HL-60/S4 treated with retinoic acid at 250 ng/mL for 4 days and 3 days (cell line): ENCODE data around the gene SH2B2.

Experiments used
- in situ Hi-C: fragments of 300-500 bp; cut with MboI; formaldehyde crosslinking; loops from 2 replicates; pipeline ENCODE4 v1.7.0; 2022; ENCODE audit warnings: low sequenced_read_pairs

Gene SH2B2

GRCh38 chr7:102286237-102287110 is at the start of gene SH2B2:
Gene SH2B2, plus strand, starts transcription at chr7:102286868. Its CDS starts 13,683 bp downstream, at chr7:102300551.
- in situ Hi-C loops: loop anchor here (10.0 kb wide), 1 partner anchor 178 kb away; the partner anchor contains the start of genes ALKBH4 and LRWD1

DNA sequence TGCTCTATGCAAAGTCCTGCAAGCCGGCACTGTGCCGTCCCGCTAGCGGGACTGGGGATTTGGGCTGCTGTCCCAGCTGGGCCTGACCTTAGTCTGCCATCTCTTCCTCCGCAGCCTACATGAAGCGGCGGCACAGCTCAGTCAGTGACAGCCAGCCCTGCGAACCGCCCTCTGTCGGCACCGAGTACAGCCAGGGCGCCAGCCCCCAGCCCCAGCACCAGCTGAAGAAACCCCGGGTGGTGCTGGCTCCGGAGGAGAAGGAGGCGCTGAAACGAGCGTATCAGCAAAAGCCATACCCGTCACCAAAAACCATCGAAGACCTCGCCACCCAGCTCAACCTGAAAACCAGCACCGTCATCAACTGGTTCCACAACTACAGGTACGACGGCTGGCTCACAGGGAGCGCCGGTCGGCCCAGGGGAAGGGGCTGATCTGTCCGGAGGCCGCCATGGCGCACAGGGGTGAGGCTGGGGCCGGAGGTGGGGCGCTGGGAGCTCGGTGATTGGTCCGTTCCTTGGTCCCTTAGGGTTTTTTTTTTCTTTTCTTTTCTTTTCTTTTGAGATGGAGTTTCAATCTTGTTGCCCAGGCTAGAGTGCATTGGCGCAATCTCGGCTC is 47.4 kb upstream of the SH2B2 start:
- in situ Hi-C loops: no loop called here

- in situ Hi-C loops: no loop called here
These were observed 45.2 kb upstream of the SH2B2 start for GRCh38 chr7:102241431-102241830.

GRCh38 chr7:102244601-102245000 is 42.1 kb upstream of the SH2B2 start:
- in situ Hi-C loops: no loop called here

DNA sequence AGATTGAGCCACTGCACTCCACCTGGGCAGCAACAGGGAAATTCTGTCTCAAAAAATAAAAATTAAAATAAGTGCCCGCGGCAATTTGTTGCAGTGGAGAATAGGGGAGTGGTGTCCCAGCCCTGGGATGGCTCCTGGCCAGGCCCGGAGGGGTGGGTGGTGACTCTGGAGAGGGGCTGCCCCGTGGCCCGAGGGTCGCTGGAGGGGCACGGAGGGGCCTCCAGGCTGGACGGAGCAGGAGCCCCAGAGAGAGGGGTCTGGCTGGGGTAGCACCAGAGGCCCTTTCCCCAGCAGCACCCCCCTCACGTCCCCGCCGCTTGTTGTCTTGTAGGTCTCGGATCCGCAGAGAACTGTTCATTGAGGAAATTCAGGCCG is 38.6 kb upstream of the SH2B2 start:
- in situ Hi-C loops: no loop called here

DNA sequence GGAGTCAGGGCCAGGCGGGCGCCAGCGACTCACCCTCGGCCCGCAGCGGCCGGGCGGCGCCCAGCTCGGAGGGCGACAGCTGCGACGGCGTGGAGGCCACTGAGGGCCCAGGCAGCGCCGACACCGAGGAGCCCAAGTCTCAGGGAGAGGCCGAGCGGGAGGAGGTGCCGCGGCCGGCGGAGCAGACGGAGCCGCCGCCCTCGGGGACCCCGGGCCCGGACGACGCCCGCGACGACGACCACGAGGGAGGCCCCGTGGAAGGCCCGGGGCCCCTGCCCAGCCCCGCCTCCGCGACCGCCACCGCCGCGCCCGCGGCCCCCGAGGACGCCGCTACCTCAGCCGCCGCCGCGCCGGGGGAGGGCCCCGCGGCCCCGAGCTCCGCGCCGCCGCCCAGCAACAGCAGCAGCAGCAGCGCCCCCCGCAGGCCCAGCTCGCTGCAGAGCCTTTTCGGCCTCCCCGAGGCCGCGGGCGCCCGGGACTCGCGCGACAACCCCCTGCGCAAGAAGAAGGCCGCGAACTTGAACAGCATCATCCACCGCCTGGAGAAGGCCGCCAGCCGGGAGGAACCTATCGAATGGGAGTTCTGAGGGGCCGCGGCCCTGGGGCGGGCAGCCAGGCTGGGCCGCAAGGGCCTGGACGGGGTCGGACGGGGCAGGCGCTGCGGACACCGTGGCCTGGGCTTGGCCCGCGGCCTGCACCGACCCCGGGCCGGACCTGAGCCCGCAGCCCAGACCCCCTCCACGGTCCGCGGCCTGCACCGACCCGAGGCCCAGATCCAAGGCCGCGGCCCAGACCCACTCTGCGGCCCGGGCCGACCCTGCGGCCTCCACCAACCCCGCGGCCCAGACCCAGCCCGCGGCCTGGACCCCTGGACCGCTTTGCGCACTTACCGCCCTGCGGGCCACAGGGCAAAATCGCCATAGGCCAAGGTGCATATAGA is 37.9 kb upstream of the SH2B2 start:
- in situ Hi-C loops: no loop called here

GRCh38 chr7:102251531-102252365 is 34.9 kb upstream of the SH2B2 start:
- in situ Hi-C loops: no loop called here

DNA sequence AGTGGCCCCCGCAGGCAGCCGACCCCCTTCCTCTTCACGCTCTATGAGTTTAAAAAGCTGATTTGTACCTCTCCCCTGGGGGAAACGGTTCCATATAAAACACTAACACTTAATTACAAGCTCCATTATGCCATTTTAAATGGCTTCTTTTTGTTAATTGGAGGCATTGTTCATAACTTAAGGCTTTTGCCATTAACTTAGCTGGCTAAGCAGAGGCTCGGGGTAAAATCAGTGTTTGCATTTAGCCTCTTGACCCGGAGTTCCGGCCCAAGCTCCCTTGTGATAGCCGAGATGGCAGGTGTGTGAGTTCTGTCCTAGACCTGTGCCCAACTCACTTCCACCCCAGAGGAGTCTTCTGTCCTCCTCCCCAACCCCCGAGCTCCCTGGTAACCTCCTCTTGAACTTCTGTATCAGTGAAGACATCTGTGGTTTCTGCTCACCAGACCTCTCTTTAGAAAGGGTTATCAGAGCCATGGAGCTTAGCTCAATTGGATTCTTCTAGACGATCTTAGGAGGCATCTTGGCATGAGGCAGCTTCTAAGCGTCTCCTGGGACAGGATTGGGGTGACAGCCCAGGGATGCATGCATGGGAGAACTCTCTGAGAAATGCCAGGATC is 34.2 kb upstream of the SH2B2 start:
- in situ Hi-C loops: no loop called here

GRCh38 chr7:102253066-102253972 is 33.3 kb upstream of the SH2B2 start:
- in situ Hi-C loops: no loop called here

DNA sequence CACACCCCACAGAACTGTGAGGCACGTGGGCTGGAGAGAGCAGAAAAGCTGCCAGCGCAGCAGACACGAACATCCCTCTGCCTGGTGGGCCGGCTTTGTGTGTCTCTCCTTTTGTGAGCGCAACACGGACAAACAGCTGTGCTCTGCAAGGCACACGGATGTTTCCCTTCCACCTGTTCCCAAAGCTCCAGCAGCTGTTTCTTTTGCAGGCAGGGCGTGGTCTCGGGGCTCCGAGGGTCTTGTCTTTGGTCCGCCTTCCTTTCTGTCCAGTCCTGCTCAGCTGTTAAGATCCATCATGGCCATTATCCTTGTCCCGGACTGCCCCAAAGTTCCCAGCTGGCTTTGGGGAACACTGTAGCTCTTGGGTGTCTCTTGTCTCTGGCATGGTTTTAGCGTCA is 32.7 kb upstream of the SH2B2 start:
- in situ Hi-C loops: no loop called here

GRCh38 chr7:102254521-102254920 is 32.1 kb upstream of the SH2B2 start:
- in situ Hi-C loops: no loop called here

DNA sequence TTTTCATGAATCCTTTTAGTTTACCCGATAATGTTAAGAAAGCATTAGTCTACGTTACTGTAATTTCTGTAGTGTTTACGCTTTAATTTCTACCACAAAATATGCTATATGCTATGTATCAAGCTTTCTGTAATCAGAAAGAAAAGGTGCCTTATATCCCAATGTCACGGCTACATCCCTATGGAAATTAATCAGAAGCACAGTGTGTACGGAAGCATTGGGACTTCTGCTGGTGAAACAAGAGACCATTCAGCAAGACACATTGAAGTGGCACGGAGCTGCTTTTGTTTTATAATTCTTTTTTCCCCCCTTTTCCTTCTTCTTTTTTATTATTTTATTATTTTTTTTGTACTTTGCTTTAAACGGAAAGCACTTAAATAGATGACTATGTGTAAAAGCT is 31.2 kb upstream of the SH2B2 start:
- in situ Hi-C loops: no loop called here

- in situ Hi-C loops: no loop called here
These were observed 30.8 kb upstream of the SH2B2 start for GRCh38 chr7:102255916-102256315.

- in situ Hi-C loops: no loop called here
These were observed 28.5 kb upstream of the SH2B2 start for GRCh38 chr7:102258073-102258748.

GRCh38 chr7:102258749-102259107 is 27.9 kb upstream of the SH2B2 start:
- in situ Hi-C loops: no loop called here

DNA sequence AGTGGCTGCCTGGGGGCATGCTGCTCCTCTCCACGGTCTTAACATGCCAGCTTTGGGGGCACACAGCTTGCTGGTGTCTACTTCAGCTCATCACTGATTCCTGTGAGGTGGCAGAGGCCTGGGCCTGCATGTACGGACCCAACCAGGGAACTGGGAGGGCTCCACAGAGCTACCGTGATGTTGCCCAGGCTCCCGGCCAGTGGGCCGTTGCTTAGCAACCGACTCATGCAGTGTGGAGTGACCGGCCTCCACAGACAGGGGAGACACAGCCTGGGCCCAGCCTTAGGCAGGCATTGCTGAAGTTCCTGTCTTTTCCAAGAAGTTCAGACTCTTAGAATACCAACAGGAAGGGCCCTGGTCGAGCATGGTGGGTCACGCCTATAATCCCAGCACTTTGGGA is 25.8 kb upstream of the SH2B2 start:
- in situ Hi-C loops: loop anchor here (10.0 kb wide), 1 partner anchor 896 kb away; the partner anchor contains the start of gene COL26A1

GRCh38 chr7:102261451-102261850 is 25.2 kb upstream of the SH2B2 start:
- in situ Hi-C loops: loop anchor here (10.0 kb wide), 1 partner anchor 897 kb away; the partner anchor contains the start of gene COL26A1

- in situ Hi-C loops: loop anchor here (10.0 kb wide), 1 partner anchor 898 kb away; the partner anchor contains the start of gene COL26A1
These were observed 24.1 kb upstream of the SH2B2 start for GRCh38 chr7:102262546-102262945.
